Purkinje cell (primary cell): ENCODE data around the gene SLC25A44. TPM values are rescaled to one million over a fixed set of nuclear protein-coding genes. Genes with fewer than 3 reads are reported as not detected.

Source experiments
- polyA plus RNA-seq: library from polyadenylated mRNA; unstranded; fragments of >200 nt; fragmentation: Nextera tagmentation; gene quantifications from 2 replicates; pipeline ENCODE4 v1.2.1, GENCODE V29; 2014

SLC25A44 gene, protein sequence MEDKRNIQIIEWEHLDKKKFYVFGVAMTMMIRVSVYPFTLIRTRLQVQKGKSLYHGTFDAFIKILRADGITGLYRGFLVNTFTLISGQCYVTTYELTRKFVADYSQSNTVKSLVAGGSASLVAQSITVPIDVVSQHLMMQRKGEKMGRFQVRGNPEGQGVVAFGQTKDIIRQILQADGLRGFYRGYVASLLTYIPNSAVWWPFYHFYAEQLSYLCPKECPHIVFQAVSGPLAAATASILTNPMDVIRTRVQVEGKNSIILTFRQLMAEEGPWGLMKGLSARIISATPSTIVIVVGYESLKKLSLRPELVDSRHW
- 8.0 and 20.7 TPM in 2 replicates for polyA plus RNA-seq

DNA sequence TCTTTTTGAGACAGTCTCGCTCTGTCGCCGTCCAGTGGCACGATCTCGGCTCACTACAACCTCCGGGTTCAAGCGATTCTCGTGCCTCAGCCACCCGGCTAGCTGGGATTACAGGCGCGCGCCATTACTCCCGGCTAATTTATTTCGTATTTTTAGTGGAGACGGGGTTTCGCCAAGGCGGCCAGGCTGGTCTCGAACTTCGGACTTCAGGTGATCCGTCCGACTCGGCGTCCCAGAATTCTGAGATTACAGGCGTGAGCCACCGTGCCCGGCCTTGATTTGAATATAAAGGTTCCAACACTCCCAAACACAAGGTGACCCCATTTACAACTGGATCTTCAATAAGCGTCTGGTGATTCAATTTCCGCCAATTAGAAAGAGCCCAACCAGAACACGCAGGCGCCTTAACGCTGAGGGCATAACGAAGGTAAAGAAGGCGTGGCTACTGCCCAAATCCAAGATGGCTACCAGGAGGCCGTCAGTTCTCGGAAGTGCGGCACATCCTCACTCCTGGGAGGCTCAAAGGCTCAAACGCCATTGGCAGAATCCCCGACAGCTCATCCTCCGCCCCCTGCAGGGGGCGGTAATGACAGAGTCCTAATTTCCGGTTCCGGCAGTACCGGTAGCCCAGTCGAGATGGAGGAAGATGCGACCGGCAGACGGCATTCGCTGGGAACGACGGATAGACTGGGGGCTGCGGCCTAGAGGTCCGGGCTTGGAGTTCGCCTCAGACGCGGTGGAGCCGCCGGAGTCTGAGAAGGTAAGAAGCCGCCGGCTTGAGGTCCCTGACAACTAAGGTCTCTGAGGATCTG, at the start of gene SLC25A44:
TSS of gene SLC25A44 (plus strand) at position 617 of the 812 bp plus-strand sequence. CDS start 5,744 bp downstream, outside the sequence.

DNA sequence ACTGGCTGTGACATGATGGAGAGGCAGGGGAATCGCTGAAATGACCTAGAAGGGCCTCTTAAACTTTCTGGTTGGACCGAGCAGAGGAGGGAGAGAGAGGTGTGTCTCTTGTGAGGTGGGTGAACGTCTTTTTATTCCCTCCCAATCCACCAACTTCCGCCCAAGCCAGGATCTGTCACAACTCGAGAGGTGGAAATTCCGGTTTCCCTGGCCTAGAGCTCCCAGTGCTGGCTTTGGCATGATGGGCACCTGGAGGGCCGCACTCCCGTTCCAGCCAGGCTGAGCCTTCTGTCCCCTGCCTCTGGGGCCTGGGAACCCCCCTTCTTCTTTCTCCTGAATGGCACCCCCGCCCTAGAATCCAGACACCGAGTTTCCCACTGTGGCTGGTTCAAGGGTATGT, 40.5 kb upstream of the SLC25A44 start, which contains the start of gene SEMA4A:
TSS of gene SEMA4A (plus strand) at position 224 of the 400 bp plus-strand sequence. CDS start 994 bp downstream, outside the sequence.

DNA sequence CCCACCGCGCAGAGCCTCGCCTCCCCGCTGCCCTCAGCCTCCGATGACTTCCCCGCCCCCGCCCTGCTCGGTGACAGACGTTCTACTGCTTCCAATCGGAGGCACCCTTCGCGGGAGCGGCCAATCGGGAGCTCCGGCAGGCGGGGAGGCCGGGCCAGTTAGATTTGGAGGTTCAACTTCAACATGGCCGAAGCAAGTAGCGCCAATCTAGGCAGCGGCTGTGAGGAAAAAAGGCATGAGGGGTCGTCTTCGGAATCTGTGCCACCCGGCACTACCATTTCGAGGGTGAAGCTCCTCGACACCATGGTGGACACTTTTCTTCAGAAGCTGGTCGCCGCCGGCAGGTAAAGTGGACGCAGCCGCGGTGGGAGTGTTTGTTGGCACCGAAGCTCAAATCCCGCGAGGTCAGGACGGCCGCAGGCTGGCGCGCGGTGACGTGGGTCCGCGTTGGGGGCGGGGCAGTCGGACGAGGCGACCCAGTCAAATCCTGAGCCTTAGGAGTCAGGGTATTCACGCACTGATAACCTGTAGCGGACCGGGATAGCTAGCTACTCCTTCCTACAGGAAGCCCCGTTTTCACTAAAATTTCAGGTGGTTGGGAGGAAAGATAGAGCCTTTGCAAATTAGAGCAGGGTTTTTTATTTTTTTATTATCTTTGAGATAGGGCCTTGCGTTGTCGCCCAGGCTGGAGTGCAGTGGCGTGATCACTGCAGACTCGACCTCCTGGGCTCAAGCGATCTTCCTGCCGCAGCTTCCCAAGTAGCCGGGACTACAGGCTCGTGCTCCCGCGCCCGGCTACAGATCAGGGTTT, 19.1 kb downstream of the SLC25A44 start, which contains the start of gene PMF1:
TSS of gene PMF1 (plus strand) at position 175 of the 811 bp plus-strand sequence. CDS start at position 184, 9 bp downstream.

DNA sequence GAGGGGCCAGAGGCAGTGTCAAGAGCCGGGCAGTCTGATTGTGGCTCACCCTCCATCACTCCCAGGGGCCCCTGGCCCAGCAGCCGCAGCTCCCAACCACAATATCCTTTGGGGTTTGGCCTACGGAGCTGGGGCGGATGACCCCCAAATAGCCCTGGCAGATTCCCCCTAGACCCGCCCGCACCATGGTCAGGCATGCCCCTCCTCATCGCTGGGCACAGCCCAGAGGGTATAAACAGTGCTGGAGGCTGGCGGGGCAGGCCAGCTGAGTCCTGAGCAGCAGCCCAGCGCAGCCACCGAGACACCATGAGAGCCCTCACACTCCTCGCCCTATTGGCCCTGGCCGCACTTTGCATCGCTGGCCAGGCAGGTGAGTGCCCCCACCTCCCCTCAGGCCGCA, 48.0 kb downstream of the SLC25A44 start, which contains the start of gene BGLAP:
TSS of gene BGLAP (plus strand) at position 259 of the 400 bp plus-strand sequence. CDS start at position 307, 48 bp downstream.

DNA sequence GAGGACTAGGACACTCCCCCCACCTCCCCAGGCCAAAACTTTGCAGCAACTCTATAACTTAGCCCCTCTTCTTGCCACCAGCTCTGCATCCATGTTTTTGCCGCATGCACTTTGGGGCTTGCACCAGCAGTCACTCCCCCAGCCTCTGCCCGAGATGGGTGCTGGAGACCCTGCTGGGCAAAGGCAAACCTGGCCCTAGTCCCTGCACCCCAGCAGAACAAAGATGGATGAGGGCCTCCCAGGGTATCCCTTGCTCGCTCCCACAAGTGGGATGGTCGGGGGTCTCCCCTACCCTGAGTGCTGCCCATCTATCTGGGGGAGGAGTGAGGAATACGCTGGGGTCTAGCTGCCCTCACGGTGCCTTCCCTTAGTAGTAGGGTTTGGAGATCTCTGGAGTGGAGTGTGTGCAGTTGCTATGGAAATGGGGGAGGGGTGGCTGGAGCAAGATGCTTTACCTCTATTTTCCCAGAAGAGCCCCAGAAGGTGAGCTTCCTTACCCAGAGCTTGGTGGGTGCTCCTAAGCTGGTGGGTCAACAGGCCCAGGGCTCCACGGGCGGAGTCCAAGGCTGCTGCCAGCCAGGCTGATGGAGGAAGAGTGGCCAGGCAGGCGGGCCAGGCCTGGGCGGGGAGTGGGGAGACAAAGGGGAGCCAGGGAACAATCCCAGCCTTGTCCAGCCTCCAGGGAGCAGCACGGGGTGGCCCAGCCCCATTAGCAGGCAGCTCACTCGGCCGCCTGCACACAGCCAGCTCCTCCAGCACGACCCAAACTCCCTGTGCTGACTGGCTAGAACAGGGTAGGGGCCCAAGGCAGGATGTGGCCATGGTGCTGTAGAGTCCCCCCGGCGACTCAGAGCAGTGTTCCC, 53.8 kb downstream of the SLC25A44 start, which contains the start of gene PAQR6:
TSS of gene PAQR6 (minus strand) at position 597 of the 863 bp plus-strand sequence. CDS start 1,325 bp downstream, outside the sequence.

Other genes with a start within 250 kb of the SLC25A44 start
- gene ARHGEF2, start 215.6 kb upstream of the SLC25A44 start, polyA plus RNA-seq = 14.2 and 16.3 TPM in 2 replicates
- 276 and 311 TPM in 2 replicates for gene SSR2, start 173.2 kb upstream of the SLC25A44 start, polyA plus RNA-seq
- gene UBQLN4, start 140.3 kb upstream of the SLC25A44 start, polyA plus RNA-seq = 4.6 and 6.4 TPM in 2 replicates
- gene LAMTOR2, start 139.3 kb upstream of the SLC25A44 start, polyA plus RNA-seq = 251 and 289 TPM in 2 replicates
- 1.9 TPM in 1 of 2 replicates, not detected in the other for gene RAB25, start 132.9 kb upstream of the SLC25A44 start, polyA plus RNA-seq
- gene MEX3A, start 111.6 kb upstream of the SLC25A44 start, polyA plus RNA-seq = not detected in 2 replicates
- 0.99 and 2.1 TPM in 2 replicates for gene LMNA, start 79.4 kb upstream of the SLC25A44 start, polyA plus RNA-seq
- 0.15 and 2.8 TPM in 2 replicates for gene SEMA4A, start 40.5 kb upstream of the SLC25A44 start, polyA plus RNA-seq
- gene PMF1, start 18.9 kb downstream of the SLC25A44 start, polyA plus RNA-seq = 5.2 and 18.5 TPM in 2 replicates
- gene BGLAP, start 48.1 kb downstream of the SLC25A44 start, polyA plus RNA-seq = not detected in 2 replicates
- 0.20 and 1.6 TPM in 2 replicates for gene PAQR6, start 54.0 kb downstream of the SLC25A44 start, polyA plus RNA-seq
- 1.3 and 2.2 TPM in 2 replicates for gene SMG5, start 88.7 kb downstream of the SLC25A44 start, polyA plus RNA-seq
- 0.39 and 0.52 TPM in 2 replicates for gene TMEM79, start 90.2 kb downstream of the SLC25A44 start, polyA plus RNA-seq
- 12.5 and 19.4 TPM in 2 replicates for gene GLMP, start 101.6 kb downstream of the SLC25A44 start, polyA plus RNA-seq
- not detected in 2 replicates for gene VHLL, start 105.2 kb downstream of the SLC25A44 start, polyA plus RNA-seq
- 121 and 150 TPM in 2 replicates for gene CCT3, start 144.2 kb downstream of the SLC25A44 start, polyA plus RNA-seq
- 3.0 and 3.1 TPM in 2 replicates for gene TSACC, start 144.4 kb downstream of the SLC25A44 start, polyA plus RNA-seq
- gene RHBG, start 175.1 kb downstream of the SLC25A44 start, polyA plus RNA-seq = not detected in 2 replicates